ENCODE data around the gene SEBOX.

DNA sequence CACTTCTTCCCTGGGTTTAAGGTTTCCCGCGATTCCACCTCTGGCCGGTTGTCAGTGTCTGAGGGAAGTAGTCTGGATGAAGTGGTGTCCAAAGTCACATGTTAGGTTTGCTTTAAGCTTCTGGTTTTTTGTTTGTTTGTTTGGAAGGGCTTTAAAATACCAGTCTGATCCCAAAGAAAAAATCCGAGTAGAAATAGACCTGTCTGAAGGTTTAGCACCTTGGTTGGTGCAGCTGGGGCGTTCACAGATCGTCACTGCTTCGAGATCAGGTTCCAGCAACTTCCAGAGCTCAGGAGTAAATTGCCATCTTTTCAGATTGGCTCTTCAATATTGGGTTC lies 45.4 kb downstream of the SEBOX start:
- TF ChIP-seq, protein P1, sequence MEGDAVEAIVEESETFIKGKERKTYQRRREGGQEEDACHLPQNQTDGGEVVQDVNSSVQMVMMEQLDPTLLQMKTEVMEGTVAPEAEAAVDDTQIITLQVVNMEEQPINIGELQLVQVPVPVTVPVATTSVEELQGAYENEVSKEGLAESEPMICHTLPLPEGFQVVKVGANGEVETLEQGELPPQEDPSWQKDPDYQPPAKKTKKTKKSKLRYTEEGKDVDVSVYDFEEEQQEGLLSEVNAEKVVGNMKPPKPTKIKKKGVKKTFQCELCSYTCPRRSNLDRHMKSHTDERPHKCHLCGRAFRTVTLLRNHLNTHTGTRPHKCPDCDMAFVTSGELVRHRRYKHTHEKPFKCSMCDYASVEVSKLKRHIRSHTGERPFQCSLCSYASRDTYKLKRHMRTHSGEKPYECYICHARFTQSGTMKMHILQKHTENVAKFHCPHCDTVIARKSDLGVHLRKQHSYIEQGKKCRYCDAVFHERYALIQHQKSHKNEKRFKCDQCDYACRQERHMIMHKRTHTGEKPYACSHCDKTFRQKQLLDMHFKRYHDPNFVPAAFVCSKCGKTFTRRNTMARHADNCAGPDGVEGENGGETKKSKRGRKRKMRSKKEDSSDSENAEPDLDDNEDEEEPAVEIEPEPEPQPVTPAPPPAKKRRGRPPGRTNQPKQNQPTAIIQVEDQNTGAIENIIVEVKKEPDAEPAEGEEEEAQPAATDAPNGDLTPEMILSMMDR (IDR thresholded peaks at IDR 0.05), result no peak
- TF ChIP-seq POLR2A (IDR thresholded peaks at IDR 0.05), result no peak

Measured in heart left ventricle (tissue), 13 donors.